GM19455 (cell line): ENCODE results near the gene PCDHGA10.
"Not testable (repeated sequence)": the region's sequence is repeated elsewhere in the genome, so short reads cannot be mapped to it uniquely, and the experiment has no call there.

ENCODE experiments used
- ATAC-seq: cut with Tn5 transposase; IDR thresholded peaks from one replicate; pipeline ENCODE4 v1.9.1; 2021; ENCODE audit not compliant: unreplicated experiment

PCDHGA10 gene

GRCh38 chr5:141420855-141421488, 8.2 kb downstream of the PCDHGA10 start, which contains the start of gene PCDHGA11:
TSS of gene PCDHGA11 (plus strand) at chr5:141421051. CDS start at chr5:141421228, 177 bp downstream.
- ATAC-seq = no peak

- ATAC-seq = no peak
These were observed 8.7 kb downstream of the PCDHGA10 start for GRCh38 chr5:141421489-141421855.

- no peak for ATAC-seq
These were observed 10.0 kb downstream of the PCDHGA10 start for GRCh38 chr5:141422742-141423291.

- ATAC-seq = no peak
These were observed 15.1 kb downstream of the PCDHGA10 start for GRCh38 chr5:141427783-141428426.

GRCh38 chr5:141430332-141431113, 17.7 kb downstream of the PCDHGA10 start, which contains the start of gene PCDHGA12:
TSS of gene PCDHGA12 (plus strand) at chr5:141430507. CDS start at chr5:141430760, 253 bp downstream.
- ATAC-seq = peak; percentile 89

GRCh38 chr5:141431286-141431685, 18.5 kb downstream of the PCDHGA10 start:
- ATAC-seq = peak; percentile 54

- ATAC-seq = not testable (repeated sequence)
These were observed 19.5 kb downstream of the PCDHGA10 start for GRCh38 chr5:141432308-141432707.

GRCh38 chr5:141432726-141433125, 19.9 kb downstream of the PCDHGA10 start:
- ATAC-seq = not testable (repeated sequence)

GRCh38 chr5:141434006-141434405, 21.2 kb downstream of the PCDHGA10 start:
- ATAC-seq = no peak

- no peak for ATAC-seq
These were observed 24.4 kb downstream of the PCDHGA10 start for GRCh38 chr5:141437221-141437620.

- no peak for ATAC-seq
These were observed 26.8 kb downstream of the PCDHGA10 start for GRCh38 chr5:141439411-141440141.

- no peak for ATAC-seq
These were observed 27.6 kb downstream of the PCDHGA10 start for GRCh38 chr5:141440341-141440740.

GRCh38 chr5:141441571-141442170, 28.9 kb downstream of the PCDHGA10 start:
- no peak for ATAC-seq

GRCh38 chr5:141465351-141465750, 52.6 kb downstream of the PCDHGA10 start:
- no peak for ATAC-seq
